ENCODE measurements around the gene CPD.

The CPD gene

GRCh38 chr17:30357476-30357875, 21.3 kb upstream of the CPD start:
- no peak for DNase-seq

GRCh38 chr17:30358055-30358760, 20.5 kb upstream of the CPD start:
- no peak for DNase-seq

GRCh38 chr17:30360086-30360808, 18.5 kb upstream of the CPD start:
- DNase-seq: no peak

- DNase-seq: no peak
Measured at GRCh38 chr17:30361766-30362279, 16.9 kb upstream of the CPD start.

- peak; percentile 85 for DNase-seq
Measured at GRCh38 chr17:30363715-30364202, 15.0 kb upstream of the CPD start.

GRCh38 chr17:30366536-30366935, 12.2 kb upstream of the CPD start:
- no peak for DNase-seq

- DNase-seq: no peak
Measured at GRCh38 chr17:30368912-30369720, 9.6 kb upstream of the CPD start.

- no peak for DNase-seq
Measured at GRCh38 chr17:30369995-30370394, 8.7 kb upstream of the CPD start.

- peak; percentile 23 for DNase-seq
Measured at GRCh38 chr17:30372755-30373154, 6.0 kb upstream of the CPD start.

- no peak for DNase-seq
Measured at GRCh38 chr17:30375661-30376060, 3.1 kb upstream of the CPD start.

GRCh38 chr17:30376621-30377452, 1.9 kb upstream of the CPD start:
- DNase-seq: peak; percentile 64

GRCh38 chr17:30377574-30378240, 1.0 kb upstream of the CPD start:
- no peak for DNase-seq

GRCh38 chr17:30378241-30378824, 394 bp upstream of the CPD start:
- DNase-seq: peak; percentile 64

- peak; percentile 34 for DNase-seq
Measured at GRCh38 chr17:30379303-30379902, 676 bp downstream of the CPD start.

GRCh38 chr17:30379903-30380381, 1.2 kb downstream of the CPD start:
- no peak for DNase-seq

- no peak for DNase-seq
Measured at GRCh38 chr17:30380643-30381339, 2.1 kb downstream of the CPD start.

- DNase-seq: no peak
Measured at GRCh38 chr17:30381340-30381659, 2.6 kb downstream of the CPD start.

GRCh38 chr17:30382345-30382744, 3.6 kb downstream of the CPD start:
- DNase-seq: no peak

GRCh38 chr17:30388321-30389179, 9.8 kb downstream of the CPD start:
- DNase-seq: no peak

Measured in activated naive CD4-positive, alpha-beta T cell treated with Interleukin-2 at 50 U/mL for 16 hours (primary cell).